Measurements from ENCODE around the gene PALM. TPM values are rescaled to one million over a fixed set of nuclear protein-coding genes. Genes with fewer than 3 reads are reported as not detected.

Gene PALM, protein sequence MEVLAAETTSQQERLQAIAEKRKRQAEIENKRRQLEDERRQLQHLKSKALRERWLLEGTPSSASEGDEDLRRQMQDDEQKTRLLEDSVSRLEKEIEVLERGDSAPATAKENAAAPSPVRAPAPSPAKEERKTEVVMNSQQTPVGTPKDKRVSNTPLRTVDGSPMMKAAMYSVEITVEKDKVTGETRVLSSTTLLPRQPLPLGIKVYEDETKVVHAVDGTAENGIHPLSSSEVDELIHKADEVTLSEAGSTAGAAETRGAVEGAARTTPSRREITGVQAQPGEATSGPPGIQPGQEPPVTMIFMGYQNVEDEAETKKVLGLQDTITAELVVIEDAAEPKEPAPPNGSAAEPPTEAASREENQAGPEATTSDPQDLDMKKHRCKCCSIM
- 18.5 and 23.6 TPM in 2 replicates for total RNA-seq (2021)
- long read RNA-seq, partial matches to known transcripts, result 0 of 5 reads
- long read RNA-seq, other reads (novel, unspliced or antisense), result 4 of 5 reads

DNA sequence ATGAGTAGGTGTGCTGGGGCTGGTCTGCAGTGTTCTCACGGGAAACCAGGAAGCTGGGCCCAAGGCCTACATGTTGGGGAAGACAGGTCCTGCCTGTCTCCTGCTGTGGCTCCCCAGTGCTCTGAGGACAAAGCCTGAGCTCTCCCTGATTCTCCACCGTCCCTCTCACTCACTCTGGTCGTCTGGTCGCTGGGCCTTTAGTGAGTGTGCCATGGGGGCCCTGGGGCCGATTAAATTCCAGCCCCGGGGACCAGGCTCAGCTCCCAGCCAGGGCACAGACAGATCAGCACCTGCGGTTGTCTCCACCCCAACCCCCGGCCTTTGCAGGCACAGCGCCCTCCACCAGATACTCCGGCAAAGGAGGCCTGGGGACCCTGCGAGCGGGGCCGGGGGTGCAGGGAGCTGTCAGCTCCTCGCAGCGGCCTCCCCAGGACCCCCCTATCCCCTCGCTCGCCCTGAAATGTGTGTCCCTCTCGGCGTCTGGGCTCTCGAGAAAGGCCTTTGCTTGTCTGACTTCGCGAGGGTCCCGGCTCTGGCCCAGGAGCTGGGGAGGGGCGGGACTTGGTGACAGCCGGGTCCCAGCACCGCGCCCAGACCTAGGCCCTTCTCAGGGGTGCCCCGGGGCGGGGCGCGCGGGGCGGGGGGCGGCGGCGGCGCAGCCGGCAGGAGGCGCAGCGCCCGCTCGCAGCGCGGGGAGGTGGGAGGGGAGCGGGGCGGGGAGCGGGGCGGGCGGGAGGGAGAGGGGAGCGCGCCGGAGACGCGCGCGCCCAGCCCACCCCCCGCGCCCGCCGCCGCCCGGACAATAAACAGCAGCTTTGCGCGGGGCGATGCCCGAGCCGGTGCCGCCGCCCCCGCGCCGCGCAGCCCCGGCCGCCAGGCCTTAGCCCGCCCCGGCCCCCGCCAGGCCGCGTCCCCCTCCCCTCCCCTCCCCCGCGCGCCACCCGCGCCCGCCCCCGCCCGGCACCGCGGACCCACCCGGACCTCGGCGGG lies at the start of gene PALM:
TSS of gene PALM (plus strand) at position 782 of the 990 bp plus-strand sequence. CDS start 212 bp downstream, outside the sequence.
- no peak within 1 kb of the TSS for H2AFZ ChIP-seq (ENCODE audit: low read length)
- no peak within 1 kb of the TSS for H3K27ac Mint-ChIP-seq

More for the DNA sequence above, at the start of gene PALM:
- Histone ChIP-seq H2BK15ac (ENCODE audit: low read depth, low read length) (no peak within 1 kb of the TSS; the same call in 1 of the 2 replicates), H2AK5ac (ENCODE audit: insufficient read length, low read length) (no peak within 1 kb of the TSS), H3K18ac (ENCODE audit: insufficient read length, low read depth, low read length) (no peak within 1 kb of the TSS), H3K27me3 (ENCODE audit: insufficient read depth, low read length) (no peaks in the 10 kb centered on the region), H3K9ac (ENCODE audit: extremely low read depth, insufficient read length, low read length) (no peak within 1 kb of the TSS), H3K79me1 (ENCODE audit: insufficient read depth, low read depth, low read length, poor library complexity, severe bottlenecking) (no peaks in the 10 kb centered on the region), H3K27ac (ENCODE audit: insufficient read length, low read depth, low read length) (no peak within 1 kb of the TSS), H3K56ac (ENCODE audit: insufficient read length, low read depth, low read length) (no peak within 1 kb of the TSS), H2BK5ac (ENCODE audit: insufficient read length, low read length) (no peak within 1 kb of the TSS), H3K14ac (ENCODE audit: insufficient read depth, low read length) (no peak within 1 kb of the TSS), H2BK12ac (ENCODE audit: insufficient read length, low read depth, low read length) (no peak within 1 kb of the TSS), H3K79me2 (ENCODE audit: insufficient read depth, low read length) (no peaks in the 10 kb centered on the region), H3K4me1 (ENCODE audit: insufficient read depth, low read length) (no peaks in the 10 kb centered on the region; the same call in 1 of the 2 replicates), H3T11ph (ENCODE audit: low read length) (no peak within 1 kb of the TSS), H4K8ac (replicated peaks; ENCODE audit: insufficient read length, low read depth, low read length) (no peak within 1 kb of the TSS), H4K91ac (ENCODE audit: insufficient read length, low read depth, low read length) (no peak within 1 kb of the TSS), H3K4me2 (ENCODE audit: insufficient read depth, insufficient read length, low read length) (peak within 1 kb of the TSS; percentile 44), H3K23ac (ENCODE audit: insufficient read length, low read depth, low read length) (no peak within 1 kb of the TSS), H3K9me3 (ENCODE audit: control insufficient read depth, low read depth, low read length) (no peaks in the 10 kb centered on the region), H3K4ac (ENCODE audit: low read depth, low read length) (no peak within 1 kb of the TSS), H4K20me1 (ENCODE audit: control insufficient read depth, insufficient read depth, insufficient read length) (no peaks in the 10 kb centered on the region), H2BK120ac (ENCODE audit: low read depth, low read length, poor library complexity, severe bottlenecking) (no peak within 1 kb of the TSS), H4K5ac (ENCODE audit: insufficient read length, low read depth, low read length) (no peak within 1 kb of the TSS), H3K23me2 (ENCODE audit: insufficient read length, low read depth, low read length, poor library complexity, severe bottlenecking) (peaks cover 8% of the 10 kb centered on the region), H2BK20ac (ENCODE audit: low read depth, low read length, poor library complexity, severe bottlenecking) (no peak within 1 kb of the TSS)
- Mint-ChIP-seq H3K4me1 (peaks cover 12% of the 10 kb centered on the region in 2 experiments), H3K9me3 (peaks cover 8 to 9% of the 10 kb centered on the region in 2 experiments), H3K27me3 (ENCODE audit: low read depth) (peaks cover 17% of the 10 kb centered on the region), H3K4me3 (peak within 1 kb of the TSS; percentile 54 to 75), H3K36me3 (ENCODE audit: insufficient read depth in 1 of 3, low read depth in 3 of 3) (peaks cover 0 to 5% (median 3%) of the 10 kb centered on the region in 3 experiments; a peak in 3 of 7 replicates)
- peak; percentile 66 for DNase-seq
- TF ChIP-seq, protein P1, sequence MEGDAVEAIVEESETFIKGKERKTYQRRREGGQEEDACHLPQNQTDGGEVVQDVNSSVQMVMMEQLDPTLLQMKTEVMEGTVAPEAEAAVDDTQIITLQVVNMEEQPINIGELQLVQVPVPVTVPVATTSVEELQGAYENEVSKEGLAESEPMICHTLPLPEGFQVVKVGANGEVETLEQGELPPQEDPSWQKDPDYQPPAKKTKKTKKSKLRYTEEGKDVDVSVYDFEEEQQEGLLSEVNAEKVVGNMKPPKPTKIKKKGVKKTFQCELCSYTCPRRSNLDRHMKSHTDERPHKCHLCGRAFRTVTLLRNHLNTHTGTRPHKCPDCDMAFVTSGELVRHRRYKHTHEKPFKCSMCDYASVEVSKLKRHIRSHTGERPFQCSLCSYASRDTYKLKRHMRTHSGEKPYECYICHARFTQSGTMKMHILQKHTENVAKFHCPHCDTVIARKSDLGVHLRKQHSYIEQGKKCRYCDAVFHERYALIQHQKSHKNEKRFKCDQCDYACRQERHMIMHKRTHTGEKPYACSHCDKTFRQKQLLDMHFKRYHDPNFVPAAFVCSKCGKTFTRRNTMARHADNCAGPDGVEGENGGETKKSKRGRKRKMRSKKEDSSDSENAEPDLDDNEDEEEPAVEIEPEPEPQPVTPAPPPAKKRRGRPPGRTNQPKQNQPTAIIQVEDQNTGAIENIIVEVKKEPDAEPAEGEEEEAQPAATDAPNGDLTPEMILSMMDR (conservative IDR thresholded peaks at IDR 0.05), result peak; percentile 37; the same call in 2 of the 3 replicates
- WGBS (ENCODE audit: extremely low coverage, insufficient read length, low lambda C conversion rate), result no CpG with 5 or more reads among the region's 93 CpGs
